ENCODE results near the gene POGZ.

POGZ gene

GRCh38 chr1:151362308-151363155 lies 96.8 kb downstream of the POGZ start:
- Histone ChIP-seq H3K36me3 (ENCODE audit: insufficient read depth, low read length) (no peaks in the 10 kb centered on the region), H3K9ac (ENCODE audit: low read depth, low read length) (no peak overlapping the region), H3K4me3 (ENCODE audit: low read depth in 1 of 2, low read length in 2 of 2) (no peak overlapping the region; a peak in 1 of 4 replicates), H3K27me3 (ENCODE audit: insufficient read depth, low read length, poor library complexity) (no peaks in the 10 kb centered on the region), H3K79me2 (ENCODE audit: insufficient read depth, low read length) (no peaks in the 10 kb centered on the region), H3K4me2 (ENCODE audit: insufficient read depth, low read length) (no peak overlapping the region), H3K27ac (ENCODE audit: low read length) (no peak overlapping the region), H4K20me1 (ENCODE audit: insufficient read depth, low read length) (no peaks in the 10 kb centered on the region), H2AFZ (ENCODE audit: low read depth, low read length) (no peak overlapping the region), H3K4me1 (ENCODE audit: insufficient read depth, low read length) (no peaks in the 10 kb centered on the region), H3K9me3 (ENCODE audit: insufficient read depth, low read length, severe bottlenecking) (peaks cover 20% of the 10 kb centered on the region)
- no peak for DNase-seq
- TF ChIP-seq CTCF (IDR thresholded peaks at IDR 0.05; ENCODE audit: borderline replicate concordance, extremely low read depth, low read length, poor library complexity, severe bottlenecking) (no peak), EZH2 (IDR thresholded peaks at IDR 0.05; ENCODE audit: borderline replicate concordance, low read depth, low read length, severe bottlenecking) (no peak)
- no peak for ATAC-seq (ENCODE audit: insufficient read depth, low read depth)

- ATAC-seq (ENCODE audit: insufficient read depth, low read depth) (no peak), DNase-seq (no peak)
- Histone ChIP-seq H3K4me3 (ENCODE audit: low read depth in 1 of 2, low read length in 2 of 2) (no peak overlapping the region), H4K20me1 (ENCODE audit: insufficient read depth, low read length) (no peaks in the 10 kb centered on the region), H3K9me3 (ENCODE audit: insufficient read depth, low read length, severe bottlenecking) (peaks cover 20% of the 10 kb centered on the region), H3K9ac (ENCODE audit: low read depth, low read length) (no peak overlapping the region), H3K36me3 (ENCODE audit: insufficient read depth, low read length) (no peaks in the 10 kb centered on the region), H2AFZ (ENCODE audit: low read depth, low read length) (no peak overlapping the region), H3K4me1 (ENCODE audit: insufficient read depth, low read length) (no peaks in the 10 kb centered on the region), H3K27ac (ENCODE audit: low read length) (no peak overlapping the region), H3K4me2 (ENCODE audit: insufficient read depth, low read length) (no peak overlapping the region), H3K27me3 (ENCODE audit: insufficient read depth, low read length, poor library complexity) (no peaks in the 10 kb centered on the region), H3K79me2 (ENCODE audit: insufficient read depth, low read length) (no peaks in the 10 kb centered on the region)
- TF ChIP-seq CTCF (IDR thresholded peaks at IDR 0.05; ENCODE audit: borderline replicate concordance, extremely low read depth, low read length, poor library complexity, severe bottlenecking) (no peak), EZH2 (IDR thresholded peaks at IDR 0.05; ENCODE audit: borderline replicate concordance, low read depth, low read length, severe bottlenecking) (no peak)
These were observed 97.4 kb downstream of the POGZ start for GRCh38 chr1:151361883-151362282.

GRCh38 chr1:151356696-151357095 lies 102.6 kb downstream of the POGZ start:
- DNase-seq (no peak), ATAC-seq (ENCODE audit: insufficient read depth, low read depth) (no peak)
- H3K27ac ChIP-seq (ENCODE audit: low read length) = no peak overlapping the region
- peaks cover 8% of the 10 kb centered on the region for H3K9me3 ChIP-seq (ENCODE audit: insufficient read depth, low read length, severe bottlenecking)
- no peaks in the 10 kb centered on the region for H4K20me1 ChIP-seq (ENCODE audit: insufficient read depth, low read length)
- H3K9ac ChIP-seq (ENCODE audit: low read depth, low read length) = no peak overlapping the region
- no peaks in the 10 kb centered on the region for H3K4me1 ChIP-seq (ENCODE audit: insufficient read depth, low read length)
- H3K79me2 ChIP-seq (ENCODE audit: insufficient read depth, low read length) = no peaks in the 10 kb centered on the region
- H3K36me3 ChIP-seq (ENCODE audit: insufficient read depth, low read length) = no peaks in the 10 kb centered on the region
- H2AFZ ChIP-seq (ENCODE audit: low read depth, low read length) = 0 out of 2 replicates have a peak overlapping the region, but pooled peaks have one; percentile 33
- TF ChIP-seq CTCF (IDR thresholded peaks at IDR 0.05; ENCODE audit: borderline replicate concordance, extremely low read depth, low read length, poor library complexity, severe bottlenecking) (no peak), EZH2 (IDR thresholded peaks at IDR 0.05; ENCODE audit: borderline replicate concordance, low read depth, low read length, severe bottlenecking) (no peak)
- no peak overlapping the region for H3K4me3 ChIP-seq (ENCODE audit: low read depth in 1 of 2, low read length in 2 of 2)
- H3K4me2 ChIP-seq (ENCODE audit: insufficient read depth, low read length) = no peak overlapping the region
- no peaks in the 10 kb centered on the region for H3K27me3 ChIP-seq (ENCODE audit: insufficient read depth, low read length, poor library complexity)

Data from DND-41 (cell line).